GM19468 (cell line): Measurements from ENCODE around the gene SCCPDH.
"Not testable (repeated sequence)": the region's sequence is repeated elsewhere in the genome, so short reads cannot be mapped to it uniquely, and the experiment has no call there.

Experiments used
- ATAC-seq: cut with Tn5 transposase; IDR thresholded peaks from one replicate; pipeline ENCODE4 v1.9.1; 2021; ENCODE audit warnings: mild to moderate bottlenecking, moderate library complexity, moderate number of reproducible peaks; ENCODE audit not compliant: unreplicated experiment; ENCODE audit errors: extremely low read depth

Gene SCCPDH

GRCh38 chr1:246703581-246703980 lies 20.6 kb upstream of the SCCPDH start:
- ATAC-seq: no peak

- no peak for ATAC-seq
Measured at GRCh38 chr1:246705368-246705767, 18.8 kb upstream of the SCCPDH start.

GRCh38 chr1:246708166-246708565 lies 16.0 kb upstream of the SCCPDH start:
- no peak for ATAC-seq

- no peak for ATAC-seq
Measured at GRCh38 chr1:246709196-246709595, 15.0 kb upstream of the SCCPDH start.

- ATAC-seq: no peak
Measured at GRCh38 chr1:246709835-246710234, 14.4 kb upstream of the SCCPDH start.

GRCh38 chr1:246711548-246712003 lies 12.6 kb upstream of the SCCPDH start:
- no peak for ATAC-seq

GRCh38 chr1:246712428-246712827 lies 11.8 kb upstream of the SCCPDH start:
- ATAC-seq: not testable (repeated sequence)

GRCh38 chr1:246719361-246719760 lies 4.8 kb upstream of the SCCPDH start:
- not testable (repeated sequence) for ATAC-seq

- not testable (repeated sequence) for ATAC-seq
Measured at GRCh38 chr1:246720814-246721213, 3.4 kb upstream of the SCCPDH start.

GRCh38 chr1:246722720-246723119 lies 1.5 kb upstream of the SCCPDH start:
- ATAC-seq: no peak

GRCh38 chr1:246724731-246725095 lies 504 bp downstream of the SCCPDH start:
- no peak for ATAC-seq

- ATAC-seq: no peak
Measured at GRCh38 chr1:246725191-246725590, 982 bp downstream of the SCCPDH start.

- no peak for ATAC-seq
Measured at GRCh38 chr1:246726255-246726679, 2.1 kb downstream of the SCCPDH start.

GRCh38 chr1:246726881-246727280 lies 2.7 kb downstream of the SCCPDH start:
- no peak for ATAC-seq

GRCh38 chr1:246727594-246727993 lies 3.4 kb downstream of the SCCPDH start:
- no peak for ATAC-seq

GRCh38 chr1:246728311-246728710 lies 4.1 kb downstream of the SCCPDH start:
- ATAC-seq: no peak

- ATAC-seq: not testable (repeated sequence)
Measured at GRCh38 chr1:246729040-246729439, 4.8 kb downstream of the SCCPDH start.

- ATAC-seq: no peak
Measured at GRCh38 chr1:246730839-246731238, 6.6 kb downstream of the SCCPDH start.

GRCh38 chr1:246731873-246732272 lies 7.7 kb downstream of the SCCPDH start:
- not testable (repeated sequence) for ATAC-seq

GRCh38 chr1:246733704-246734103 lies 9.5 kb downstream of the SCCPDH start:
- no peak for ATAC-seq

GRCh38 chr1:246734866-246735265 lies 10.7 kb downstream of the SCCPDH start:
- ATAC-seq: no peak

GRCh38 chr1:246735735-246736134 lies 11.5 kb downstream of the SCCPDH start:
- no peak for ATAC-seq

- no peak for ATAC-seq
Measured at GRCh38 chr1:246742396-246742795, 18.2 kb downstream of the SCCPDH start.
